H54 (cell line): ENCODE data around the gene CFAP65.

Experiments
- DNase-seq: peaks from one replicate; pipeline ENCODE4 v3.0.0; 2011; ENCODE audit warnings: low spot score, mixed read lengths; ENCODE audit not compliant: insufficient read length
- FAIRE-seq: peaks from 3 replicates; lab custom pipeline; 2011; peaks lifted over from hg19 to GRCh38; lab: Jason Lieb, UNC
- POLR2A ChIP-seq: IDR thresholded peaks from 2 replicates; pipeline ENCODE4 v1.6.1; 2011; ENCODE audit warnings: low read depth, mild to moderate bottlenecking, low read length

CFAP65 gene

DNA sequence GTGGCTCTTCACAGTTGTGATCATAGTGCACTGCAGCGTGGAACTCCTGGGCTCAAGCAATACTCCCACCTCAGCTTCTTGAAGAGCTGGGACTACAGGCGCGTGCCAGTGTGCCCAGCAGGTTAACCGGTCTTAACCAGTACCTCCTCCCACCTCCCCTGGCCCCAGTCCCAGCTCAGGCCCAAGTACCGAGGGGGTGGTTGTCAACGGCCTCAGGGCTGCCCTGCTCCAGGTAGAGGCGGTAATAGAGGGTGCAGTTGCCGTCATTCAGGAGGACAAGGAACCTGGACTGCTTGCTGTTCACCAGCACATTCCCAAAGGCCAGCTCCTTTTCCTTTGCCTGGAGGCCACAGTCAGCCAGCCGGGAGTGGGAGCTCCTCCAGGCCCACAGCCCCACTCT is 19.7 kb downstream of the CFAP65 start:
- no peak for FAIRE-seq
- no peak for DNase-seq
- TF ChIP-seq POLR2A: no peak

- FAIRE-seq (no peak), DNase-seq (no peak)
- TF ChIP-seq POLR2A: no peak
Observed at GRCh38 chr2:219020604-219021365, 20.5 kb downstream of the CFAP65 start.

DNA sequence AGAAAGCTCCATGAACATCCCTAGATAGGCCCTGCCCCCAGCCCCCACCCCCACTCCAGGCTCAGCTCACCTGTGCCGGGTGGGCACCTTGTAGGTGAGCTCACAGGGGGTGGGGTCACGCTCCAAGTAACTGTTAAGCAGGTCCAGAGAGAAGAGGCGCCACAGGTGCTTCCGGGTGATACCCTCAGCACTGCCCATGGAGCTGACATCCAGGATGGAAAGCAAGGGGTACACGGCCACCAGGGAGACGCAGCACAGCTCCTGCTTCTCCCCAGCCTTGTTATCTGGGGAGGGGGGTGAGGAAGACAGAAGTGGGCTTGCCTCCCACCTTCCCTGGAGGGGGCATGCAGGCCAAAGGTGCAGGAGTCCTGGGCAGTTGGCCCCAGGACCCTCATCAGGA is 21.9 kb downstream of the CFAP65 start:
- DNase-seq (no peak), FAIRE-seq (no peak)
- TF ChIP-seq POLR2A: no peak

- TF ChIP-seq POLR2A: no peak
- FAIRE-seq: no peak
- no peak for DNase-seq
Observed at GRCh38 chr2:219018726-219019125, 22.6 kb downstream of the CFAP65 start.

DNA sequence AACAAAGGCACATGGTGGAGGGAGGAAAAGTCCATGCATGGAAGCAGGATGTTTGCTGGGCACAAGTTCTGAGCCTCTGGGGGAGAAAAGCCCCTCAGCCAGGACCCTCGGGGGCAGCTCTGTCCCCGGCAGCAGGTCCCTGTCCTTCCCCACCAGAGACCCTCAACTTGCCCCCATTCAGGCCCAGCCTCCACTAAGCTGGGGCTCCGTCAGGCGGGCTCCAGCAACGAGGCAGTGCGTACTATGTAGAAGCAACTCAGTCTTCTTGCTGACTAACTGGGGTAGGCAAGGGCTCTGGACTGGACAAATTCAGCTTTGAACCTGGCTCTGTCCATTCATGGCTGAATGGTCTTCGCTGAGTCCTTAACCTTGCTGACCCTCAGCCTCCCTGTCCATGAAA is 23.0 kb downstream of the CFAP65 start:
- no peak for FAIRE-seq
- DNase-seq: no peak
- no peak for TF ChIP-seq POLR2A

GRCh38 chr2:219017201-219017931 is 23.9 kb downstream of the CFAP65 start:
- no peak for FAIRE-seq

GRCh38 chr2:219016721-219017120 is 24.6 kb downstream of the CFAP65 start:
- DNase-seq (no peak), FAIRE-seq (no peak)

More at GRCh38 chr2:219017201-219017931, 23.9 kb downstream of the CFAP65 start:
- no peak for TF ChIP-seq POLR2A
- DNase-seq: no peak

GRCh38 chr2:219010873-219011272 is 30.4 kb downstream of the CFAP65 start:
- no peak for TF ChIP-seq POLR2A
- DNase-seq (no peak), FAIRE-seq (no peak)

More at GRCh38 chr2:219016721-219017120, 24.6 kb downstream of the CFAP65 start:
- TF ChIP-seq POLR2A: no peak

DNA sequence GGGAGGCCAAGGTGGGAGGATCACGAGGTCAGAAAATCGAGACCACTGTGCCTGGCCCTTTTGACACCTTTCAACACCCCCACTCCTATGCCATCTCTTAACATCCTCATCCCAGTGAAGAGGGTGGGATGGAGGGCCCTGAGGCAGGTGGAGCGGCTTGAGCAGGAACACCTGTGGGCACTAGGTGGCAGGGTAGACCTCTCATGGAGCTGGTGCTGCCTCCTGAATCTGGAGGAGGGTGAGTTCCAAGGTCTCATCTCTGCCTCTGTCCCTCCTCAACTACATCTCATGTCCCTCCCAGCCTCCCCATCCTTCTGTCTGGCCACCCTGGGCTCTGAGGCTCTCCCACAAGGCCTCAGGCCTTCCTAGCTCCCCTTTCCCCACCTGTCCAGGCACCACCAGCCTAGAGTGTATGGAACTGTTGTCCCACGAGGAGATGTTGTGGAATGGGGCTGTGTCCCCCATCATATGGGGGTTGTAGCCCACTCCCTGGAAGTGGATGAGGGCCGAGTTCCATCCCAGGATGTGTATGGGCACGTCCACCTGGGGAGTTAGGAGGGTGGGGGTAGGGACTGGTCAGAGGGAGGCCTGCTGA is 31.1 kb downstream of the CFAP65 start:
- TF ChIP-seq POLR2A: no peak
- no peak for FAIRE-seq
- DNase-seq: no peak

DNA sequence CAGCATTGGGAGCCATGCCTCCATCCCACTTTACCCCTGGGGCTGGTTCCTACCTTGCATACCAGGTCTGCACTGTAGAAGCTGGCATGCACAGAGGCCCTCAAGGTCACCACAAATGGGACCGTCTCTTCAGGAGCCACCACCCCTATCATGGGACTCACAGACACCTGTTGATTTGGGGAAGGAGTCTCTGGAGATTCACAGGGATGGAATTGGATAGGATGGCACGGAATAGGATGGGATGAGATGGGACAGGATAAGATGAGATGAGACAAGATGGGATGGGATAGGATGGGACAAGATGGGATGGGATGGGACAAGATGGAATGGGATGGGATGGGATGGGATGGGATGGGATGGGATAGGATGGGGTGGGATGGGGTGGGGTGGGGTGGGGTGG is 32.0 kb downstream of the CFAP65 start:
- no peak for DNase-seq
- TF ChIP-seq POLR2A: no peak
- no peak for FAIRE-seq

DNA sequence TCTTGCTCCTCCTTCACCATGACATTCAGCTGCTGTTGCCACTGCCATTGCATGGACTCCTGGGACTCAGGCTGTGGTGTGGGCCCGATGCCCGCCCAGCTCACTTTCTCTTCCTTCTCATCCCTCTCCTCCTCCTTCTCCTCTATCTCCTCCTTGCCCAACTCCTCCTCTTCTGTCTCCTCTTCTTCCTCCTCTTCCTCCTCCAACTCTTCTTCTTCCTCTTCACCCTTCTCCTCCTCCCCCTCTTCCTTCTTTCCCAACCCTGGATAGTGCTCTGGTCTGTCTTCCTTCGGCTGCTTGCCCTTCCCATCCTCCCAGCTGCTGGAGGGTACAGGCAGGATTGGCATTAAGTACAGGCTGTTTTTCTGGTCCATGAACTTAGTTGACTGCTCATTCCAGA is 37.3 kb downstream of the CFAP65 start:
- FAIRE-seq (no peak), DNase-seq (no peak)

DNA sequence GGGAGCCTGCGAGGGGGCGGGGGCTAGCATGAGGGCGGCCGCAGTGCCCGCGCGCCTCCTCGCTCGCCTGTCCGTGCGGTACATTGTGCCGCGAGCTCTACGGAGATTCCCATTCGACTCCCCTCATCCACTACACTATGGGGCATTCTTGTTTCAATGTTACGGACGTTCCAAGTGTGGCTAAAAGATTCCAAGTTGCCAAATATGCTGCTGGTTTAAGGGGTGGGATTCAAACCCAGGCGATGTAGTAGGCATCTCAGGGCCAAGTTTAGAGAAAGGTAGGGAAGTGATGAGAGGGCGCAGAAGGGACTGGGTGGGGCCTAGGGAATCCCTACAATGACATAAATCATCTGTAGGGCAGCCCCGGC is 38.1 kb downstream of the CFAP65 start:
- TF ChIP-seq POLR2A: no peak
- FAIRE-seq (no peak), DNase-seq (no peak)

More for the DNA sequence above, 37.3 kb downstream of the CFAP65 start:
- no peak for TF ChIP-seq POLR2A

DNA sequence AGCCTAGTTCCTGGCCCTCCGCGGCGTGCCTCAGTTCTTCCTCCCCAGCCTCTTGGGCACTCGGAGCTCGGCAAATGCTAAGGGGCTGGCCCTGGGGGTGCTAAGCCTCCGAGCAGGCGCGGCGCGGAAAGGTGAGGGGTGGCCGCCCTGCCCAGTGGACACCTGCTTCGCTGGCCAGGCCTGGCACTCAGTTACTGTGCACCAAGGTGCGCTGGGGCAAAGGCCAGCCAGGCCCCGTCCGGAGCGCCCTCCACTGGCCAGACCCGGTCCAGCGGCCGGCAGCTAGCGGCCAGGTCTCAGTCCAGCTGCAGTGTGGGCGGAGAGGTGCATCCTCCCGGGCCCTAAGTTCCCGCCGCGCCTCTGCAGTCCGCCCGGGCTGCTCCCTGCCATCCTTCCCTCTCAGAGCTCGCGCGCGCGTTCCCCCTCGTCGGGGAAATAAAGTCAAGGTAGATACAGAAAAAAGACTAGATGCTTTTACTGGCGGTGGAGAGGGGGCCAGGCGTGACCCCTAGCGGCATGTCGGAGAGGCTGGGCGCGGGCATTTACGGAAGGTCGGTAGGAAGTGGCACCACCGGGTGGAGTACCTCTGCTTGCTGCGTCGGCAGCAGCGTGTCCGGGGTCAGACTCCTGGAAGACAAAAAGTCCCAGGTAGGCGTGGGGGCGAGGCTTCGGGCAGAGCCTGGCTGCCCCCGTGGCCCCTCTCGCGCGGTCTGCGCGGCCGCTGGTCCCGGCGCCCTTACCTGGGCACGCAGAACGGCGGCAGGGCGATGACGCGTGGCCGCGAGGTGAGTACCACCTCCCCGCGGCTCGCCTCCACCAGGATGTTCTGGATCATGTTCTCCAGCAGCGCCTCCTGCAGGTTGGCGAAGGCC is 38.7 kb downstream of the CFAP65 start:
- FAIRE-seq (no peak), DNase-seq (peak; percentile 65)
- no peak for TF ChIP-seq POLR2A
